Measurements from ENCODE around the gene OR1S1.

GRCh38 chr11:58199271-58199670, 13.2 kb upstream of the OR1S1 start:
- TF ChIP-seq CTCF (IDR thresholded peaks at IDR 0.05) (no peak), POLR2A (IDR thresholded peaks at IDR 0.05) (no peak)

Data from adrenal gland (tissue), 5 donors.